ENCODE results near the gene ENPP6.

ENPP6 gene

GRCh38 chr4:184046148-184046547 lies 171.5 kb downstream of the ENPP6 start:
- no peak for DNase-seq

DNA sequence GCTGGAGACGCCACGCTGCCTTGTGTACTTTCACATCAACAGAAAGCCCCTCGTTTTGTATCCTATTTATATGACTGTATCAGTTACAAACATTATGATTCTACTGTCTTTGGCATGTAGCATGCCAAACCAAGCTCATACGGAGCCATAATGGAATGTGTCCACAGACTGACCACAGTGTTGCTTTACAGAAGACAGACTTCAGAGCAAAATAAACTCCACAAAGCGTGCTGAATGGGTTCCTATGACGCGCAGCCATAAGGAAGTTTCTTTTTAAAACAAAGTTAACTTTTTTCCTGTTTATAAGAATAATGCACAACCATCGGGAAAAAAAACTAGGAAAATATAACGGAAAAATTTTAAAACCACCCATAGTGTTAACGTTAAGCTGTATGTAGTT lies 176.5 kb downstream of the ENPP6 start:
- no peak for DNase-seq

DNA sequence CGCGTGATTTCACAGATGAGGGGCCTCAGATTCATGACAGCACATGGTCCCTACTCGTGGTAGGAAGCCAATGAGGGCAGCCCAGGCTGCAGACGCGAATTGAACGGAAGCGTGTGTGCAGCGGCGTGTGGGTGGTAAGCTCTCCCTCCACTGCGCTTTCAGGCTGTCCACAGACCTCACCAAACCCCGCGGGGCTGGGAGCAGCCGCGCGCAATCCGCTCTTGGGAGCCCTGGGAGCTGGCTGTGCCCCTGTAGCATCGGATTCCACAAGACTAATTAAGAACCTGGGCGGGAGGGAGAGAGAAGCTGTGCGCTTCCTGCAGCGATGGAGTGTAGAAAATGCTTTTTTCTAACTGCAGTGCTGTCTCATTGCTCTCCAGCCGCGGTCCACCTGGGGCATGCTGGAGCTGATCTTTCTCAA lies 177.7 kb downstream of the ENPP6 start:
- no peak for DNase-seq

All from SHP77 (cell line).